HUDEP-2 (cell line): Measurements from ENCODE around the gene TM4SF18.
"Not testable (repeated sequence)": the region's sequence is repeated elsewhere in the genome, so short reads cannot be mapped to it uniquely, and the experiment has no call there.

Experiments
- DNase-seq, 76 experiments: peaks; one replicate each; lab custom pipeline; 2025; ENCODE audit not compliant: unreplicated experiment in 76 of 76; lab: John Stamatoyannopoulos, UW

TM4SF18 gene, protein sequence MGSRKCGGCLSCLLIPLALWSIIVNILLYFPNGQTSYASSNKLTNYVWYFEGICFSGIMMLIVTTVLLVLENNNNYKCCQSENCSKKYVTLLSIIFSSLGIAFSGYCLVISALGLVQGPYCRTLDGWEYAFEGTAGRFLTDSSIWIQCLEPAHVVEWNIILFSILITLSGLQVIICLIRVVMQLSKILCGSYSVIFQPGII

GRCh38 chr3:149333176-149333859, at the start of gene TM4SF18:
TM4SF18 (minus strand) TSS chr3:149333636; CDS start chr3:149333382, 254 bp downstream.
- DNase-seq = no peak

DNA sequence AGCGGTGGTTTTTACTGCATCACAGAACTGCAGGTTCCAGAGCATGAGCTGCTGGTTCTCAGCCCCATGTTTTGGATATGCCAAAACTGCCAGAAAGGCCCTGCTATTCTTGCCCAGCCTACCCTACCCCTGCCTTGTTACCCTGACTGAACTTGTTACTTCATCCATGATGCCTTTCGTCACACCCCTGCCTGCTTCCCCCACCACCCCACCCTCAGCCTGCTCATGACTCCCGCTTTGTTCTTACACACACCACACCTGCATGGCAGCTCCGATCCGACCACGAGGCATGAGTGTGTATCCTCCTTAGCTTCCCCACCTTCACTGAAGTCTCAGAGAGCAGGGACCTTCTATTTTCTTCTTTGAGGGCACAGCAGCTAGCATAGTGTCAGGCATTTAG, 49.1 kb upstream of the TM4SF18 start:
- DNase-seq = no peak

- no peak for DNase-seq
Observed at GRCh38 chr3:149382101-149382467, 48.6 kb upstream of the TM4SF18 start.

- DNase-seq = no peak
Observed at GRCh38 chr3:149381173-149382100, 48.0 kb upstream of the TM4SF18 start.

DNA sequence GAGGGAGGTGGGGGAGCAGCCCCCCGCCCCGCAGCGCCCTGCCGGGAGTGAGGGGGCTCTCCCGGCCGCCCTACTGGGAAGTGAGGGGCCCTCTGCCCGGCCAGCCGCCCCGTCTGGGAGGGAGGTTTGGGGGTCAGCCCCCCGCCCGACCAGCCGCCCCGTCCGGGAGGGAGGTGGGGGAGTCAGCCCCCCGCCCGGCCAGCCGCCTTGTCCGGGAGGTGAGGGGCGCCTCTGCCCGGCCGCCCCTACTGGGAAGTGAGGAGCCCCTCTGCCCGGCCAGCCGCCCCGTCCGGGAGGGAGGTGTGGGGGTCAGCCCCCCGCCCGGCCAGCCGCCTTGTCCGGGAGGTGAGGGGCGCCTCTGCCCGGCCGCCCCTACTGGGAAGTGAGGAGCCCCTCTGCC, 46.8 kb upstream of the TM4SF18 start:
- DNase-seq = not testable (repeated sequence)

DNA sequence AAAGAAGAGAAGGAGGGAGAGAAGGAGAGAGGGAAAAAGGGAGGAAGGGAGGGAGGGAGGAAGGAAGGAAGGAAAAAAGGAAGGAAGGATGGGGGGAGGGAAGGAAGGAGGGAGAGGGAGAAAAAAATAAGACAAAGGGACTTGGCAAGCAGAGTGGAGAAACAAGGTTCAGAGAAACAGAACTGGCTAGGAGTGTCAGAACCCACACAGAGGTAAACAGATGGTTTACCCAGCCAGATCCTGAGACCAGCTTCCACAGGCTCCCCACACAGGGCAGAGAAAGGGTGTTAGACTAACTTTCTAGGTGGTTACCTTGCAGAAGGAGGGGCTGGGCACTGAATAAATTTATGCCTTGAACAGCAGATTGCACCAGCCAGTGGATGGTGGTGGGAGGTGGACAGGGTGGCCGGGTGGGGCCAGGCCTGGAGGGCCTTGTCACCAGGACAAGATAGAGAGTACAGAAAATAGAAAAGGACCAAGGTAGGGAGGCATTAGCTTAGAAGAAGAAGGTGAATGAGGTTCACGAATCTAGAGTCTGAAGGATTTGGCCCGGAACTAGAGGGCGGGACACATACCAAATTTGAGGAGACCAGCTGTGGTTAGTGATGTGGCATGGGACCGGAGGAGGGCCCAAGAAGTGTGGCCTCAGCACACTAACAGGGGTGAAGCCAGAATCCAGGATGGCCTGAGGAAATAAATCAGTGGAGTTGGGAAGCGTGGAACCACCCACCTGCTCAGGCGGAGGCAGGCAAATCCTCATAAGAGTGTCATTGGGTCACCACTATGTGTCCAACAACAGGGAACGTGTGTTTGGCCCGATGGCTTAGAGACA, 45.3 kb upstream of the TM4SF18 start:
- DNase-seq = no peak

DNA sequence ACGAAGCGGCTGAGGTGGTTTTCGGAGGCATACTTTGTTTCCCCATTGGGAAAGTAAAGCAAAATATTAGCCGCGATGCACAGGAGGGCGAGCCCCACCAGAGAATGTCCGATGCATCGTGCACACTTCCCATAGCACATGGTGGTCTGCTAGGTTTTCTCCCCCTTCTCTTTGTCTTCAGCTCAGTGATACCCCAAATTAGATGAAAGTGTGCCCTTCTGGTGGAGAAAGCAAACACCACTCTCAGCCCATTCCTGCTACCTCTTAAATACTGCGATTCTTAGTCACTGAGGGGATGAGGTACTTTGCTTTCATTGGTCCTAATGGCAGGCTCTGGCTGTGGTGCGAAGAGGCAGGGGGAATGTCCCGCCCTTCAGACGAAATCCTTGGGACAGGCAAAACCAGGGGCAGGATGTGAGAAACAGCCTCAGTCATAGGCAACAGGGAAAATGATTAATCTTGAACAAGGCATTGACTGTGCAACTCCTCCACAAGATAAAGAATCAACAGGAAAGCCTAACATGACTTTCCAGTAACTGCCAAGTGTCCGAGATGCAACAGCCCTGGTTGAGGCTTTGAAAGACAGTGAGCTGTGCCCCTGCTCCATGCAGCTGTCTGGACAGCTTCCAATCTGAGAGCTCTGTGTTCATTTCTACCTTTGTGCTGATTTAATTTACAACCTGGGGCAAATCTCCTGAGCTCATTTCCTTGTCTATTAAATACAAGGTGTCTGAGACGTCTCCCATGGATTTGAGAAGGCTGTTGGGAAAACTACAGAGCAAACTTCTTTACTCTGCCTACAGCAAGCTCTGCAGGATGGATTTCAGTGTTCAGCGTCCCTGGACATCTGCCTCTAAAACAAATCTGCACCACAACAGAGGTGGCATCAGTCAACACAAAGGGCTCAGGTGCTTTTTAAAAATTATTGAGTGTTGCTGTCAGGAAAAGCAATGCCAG, 44.2 kb upstream of the TM4SF18 start, which contains the start of gene TM4SF1:
Gene TM4SF1, minus strand, starts transcription at position 242 of the 957 bp plus-strand sequence. Its CDS starts 102 bp downstream, at position 140.
- DNase-seq = no peak

GRCh38 chr3:149376718-149377407, 43.4 kb upstream of the TM4SF18 start:
- no peak for DNase-seq

GRCh38 chr3:149375501-149376196, 42.2 kb upstream of the TM4SF18 start:
- no peak for DNase-seq

DNA sequence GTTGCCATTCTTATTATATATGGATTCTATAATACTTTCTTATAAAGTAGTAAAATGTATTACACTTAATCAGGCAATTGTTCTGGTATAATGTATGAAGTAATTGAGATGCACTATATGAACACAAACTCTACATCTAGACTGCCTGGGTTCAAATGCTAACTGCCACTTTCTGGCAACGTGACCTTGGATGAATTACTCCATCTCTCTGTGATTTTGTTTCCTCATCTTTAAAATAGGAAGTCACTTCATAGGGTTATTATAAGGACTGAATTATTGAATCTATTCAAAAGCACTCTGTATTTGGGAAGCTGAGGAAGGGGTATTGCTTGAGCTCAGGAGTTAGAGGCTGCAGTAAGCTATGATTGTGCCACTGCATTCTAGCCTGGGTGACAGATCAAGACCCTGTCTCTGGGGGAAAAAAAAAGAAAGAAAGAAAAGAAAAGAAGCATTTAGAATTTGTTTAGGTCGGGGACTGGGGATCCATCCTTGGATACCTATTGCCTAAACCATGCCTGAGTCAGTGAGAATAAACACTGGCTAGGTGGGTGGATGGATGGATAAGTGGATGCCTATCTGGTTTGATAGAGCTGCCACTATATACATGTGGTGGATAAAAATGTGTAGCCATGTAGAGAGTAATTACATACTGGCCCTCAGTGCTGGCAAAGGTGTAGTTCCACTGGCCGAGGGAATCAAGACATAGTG, 41.5 kb upstream of the TM4SF18 start:
- no peak for DNase-seq

GRCh38 chr3:149374391-149374790, 41.0 kb upstream of the TM4SF18 start:
- DNase-seq = no peak

GRCh38 chr3:149373235-149374125, 40.0 kb upstream of the TM4SF18 start:
- DNase-seq = no peak

GRCh38 chr3:149371723-149372114, 38.3 kb upstream of the TM4SF18 start:
- DNase-seq = no peak

- no peak for DNase-seq
Observed at GRCh38 chr3:149371001-149371722, 37.7 kb upstream of the TM4SF18 start.

DNA sequence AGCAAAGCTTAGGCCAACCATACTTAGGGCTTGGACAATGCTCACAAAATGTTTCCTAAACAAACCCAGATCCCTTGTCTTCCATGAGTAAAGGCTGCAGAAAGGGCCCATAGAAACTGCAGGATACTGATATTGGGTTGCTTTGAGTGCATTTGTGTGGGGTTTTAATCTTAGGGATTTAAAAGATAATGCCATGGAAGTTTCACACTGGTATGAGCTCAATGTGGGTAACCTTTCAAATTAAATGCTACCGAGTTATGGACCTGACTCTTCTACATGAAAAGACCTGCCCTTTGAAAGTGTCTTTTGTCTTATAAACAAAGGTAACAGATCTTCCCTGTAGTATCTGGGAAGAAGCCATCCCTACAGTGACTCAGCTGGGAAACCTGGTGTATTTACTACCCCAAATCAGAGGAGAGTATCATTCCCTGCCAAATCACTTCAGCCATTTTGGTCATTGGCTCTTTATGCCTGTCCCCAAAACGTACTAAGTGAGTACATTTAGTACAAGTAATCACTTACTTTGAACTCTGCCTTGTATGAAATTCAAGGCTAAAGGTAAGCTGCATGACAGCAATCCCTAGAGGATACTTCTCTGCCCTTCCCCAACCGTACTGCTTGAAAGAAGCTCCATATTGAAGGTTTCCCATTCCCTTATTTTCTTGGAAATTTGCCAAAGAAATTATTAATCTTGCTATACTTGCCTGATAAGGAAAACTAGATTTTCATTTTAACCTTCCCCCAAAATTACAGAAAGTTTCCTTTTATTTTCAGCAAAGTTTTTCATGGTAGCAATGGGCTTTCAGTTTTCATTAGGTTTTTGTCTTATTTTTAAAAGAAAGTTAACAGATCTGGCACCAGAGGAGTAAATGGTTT, 36.8 kb upstream of the TM4SF18 start:
- DNase-seq = no peak
